ENCODE data around the gene DHRS9. TPM values are rescaled to one million over a fixed set of nuclear protein-coding genes. Genes with fewer than 3 reads are reported as not detected.

Gene DHRS9
- total and polyA plus RNA-seq, 9 of the 15 experiments (the other 6 are each of a cell fraction or from before 2014, with no cell fraction given), result 0.27 to 1.7 (median 0.69) TPM

GRCh38 chr2:169131587-169132512 lies 62.5 kb downstream of the DHRS9 start (continued):
- TF ChIP-seq ATF1 (CRISPR knock-in tag; IDR thresholded peaks at IDR 0.05) (no peak), ATF1 (tag; IDR thresholded peaks at IDR 0.05) (0 out of 2 replicates have a peak, but pooled peaks have one; percentile 21), TOE1 (IDR thresholded peaks at IDR 0.05; ENCODE audit: borderline replicate concordance) (no peak), TOE1 (CRISPR knock-in tag; IDR thresholded peaks at IDR 0.05; ENCODE audit: borderline replicate concordance, low read depth) (no peak), TGIF2 (CRISPR knock-in tag; IDR thresholded peaks at IDR 0.05) (no peak), CHD7 (IDR thresholded peaks at IDR 0.05; ENCODE audit: low read depth, low read length) (no peak), ELF1 (tag; IDR thresholded peaks at IDR 0.05) (no peak), LARP7 (IDR thresholded peaks at IDR 0.05) (no peak), KDM1A (IDR thresholded peaks at IDR 0.05) (peak; percentile 56), ZNF23 (CRISPR knock-in tag; IDR thresholded peaks at IDR 0.05) (no peak), MYNN (IDR thresholded peaks at IDR 0.05) (no peak), MYNN (CRISPR knock-in tag; IDR thresholded peaks at IDR 0.05) (no peak), SMAD1 (IDR thresholded peaks at IDR 0.05; ENCODE audit: low read depth, low read length, partially characterized antibody) (no peak)
